Measurements from ENCODE around the gene IMPDH1.
A peak's percentile ranks its signal among the peaks of the same experiment; 100 is the strongest.
"Not testable (repeated sequence)": the region's sequence is repeated elsewhere in the genome, so short reads cannot be mapped to it uniquely, and the experiment has no call there.

The IMPDH1 gene

GRCh38 chr7:128409596-128410450 is at the start of gene IMPDH1:
Gene IMPDH1 (minus strand): TSS chr7:128409982. CDS start chr7:128409901, 81 bp downstream.
- peak; percentile 83 for DNase-seq (ENCODE audit: low spot score)

DNA sequence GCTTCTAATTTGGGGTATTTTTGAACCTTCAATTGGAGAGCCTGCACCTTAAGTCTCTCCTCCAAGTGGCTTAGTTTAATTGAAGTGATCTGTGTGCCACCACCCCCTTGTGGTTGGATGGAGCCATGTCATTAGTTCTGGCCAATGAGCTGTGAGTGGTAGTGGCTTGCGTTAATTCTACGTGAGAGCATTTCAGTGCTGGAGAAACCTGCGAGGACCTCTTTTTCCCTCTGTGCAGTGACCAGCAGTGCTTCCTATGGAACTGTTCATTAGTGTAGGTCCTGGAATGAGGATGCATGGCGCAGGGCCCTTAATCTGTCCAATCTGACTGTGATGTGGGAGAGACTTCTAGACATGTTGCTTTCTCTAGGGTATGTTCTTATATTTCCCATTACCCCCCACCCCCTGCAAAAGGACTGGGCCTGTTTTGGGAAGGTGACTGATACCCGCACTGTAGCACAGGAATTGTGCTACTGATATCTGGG is 49.7 kb upstream of the IMPDH1 start:
- DNase-seq (ENCODE audit: low spot score): peak; percentile 69

DNA sequence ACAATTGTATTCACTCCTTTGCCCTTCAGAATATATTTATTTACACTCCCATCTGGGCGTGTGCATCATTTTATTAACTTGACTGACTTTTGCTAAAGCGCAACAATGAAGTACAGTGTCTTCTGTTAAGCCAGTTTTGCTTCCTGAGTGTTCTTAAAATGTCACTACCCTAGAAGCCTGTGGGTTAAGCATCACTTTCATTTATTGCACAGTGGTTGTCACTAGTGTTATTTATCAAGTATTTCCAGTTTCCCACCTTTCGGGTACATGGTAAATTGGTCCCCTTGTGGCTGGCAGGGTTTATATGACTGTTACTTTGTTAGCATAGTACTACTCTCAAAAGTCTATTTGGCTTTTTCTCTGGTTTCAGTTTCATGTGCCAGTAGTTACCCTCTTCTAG is 49.2 kb upstream of the IMPDH1 start:
- no peak for DNase-seq (ENCODE audit: low spot score)

GRCh38 chr7:128457385-128457784 is 47.6 kb upstream of the IMPDH1 start:
- DNase-seq (ENCODE audit: low spot score): not testable (repeated sequence)

- no peak for DNase-seq (ENCODE audit: low spot score)
Measured at GRCh38 chr7:128456255-128456725, 46.5 kb upstream of the IMPDH1 start.

DNA sequence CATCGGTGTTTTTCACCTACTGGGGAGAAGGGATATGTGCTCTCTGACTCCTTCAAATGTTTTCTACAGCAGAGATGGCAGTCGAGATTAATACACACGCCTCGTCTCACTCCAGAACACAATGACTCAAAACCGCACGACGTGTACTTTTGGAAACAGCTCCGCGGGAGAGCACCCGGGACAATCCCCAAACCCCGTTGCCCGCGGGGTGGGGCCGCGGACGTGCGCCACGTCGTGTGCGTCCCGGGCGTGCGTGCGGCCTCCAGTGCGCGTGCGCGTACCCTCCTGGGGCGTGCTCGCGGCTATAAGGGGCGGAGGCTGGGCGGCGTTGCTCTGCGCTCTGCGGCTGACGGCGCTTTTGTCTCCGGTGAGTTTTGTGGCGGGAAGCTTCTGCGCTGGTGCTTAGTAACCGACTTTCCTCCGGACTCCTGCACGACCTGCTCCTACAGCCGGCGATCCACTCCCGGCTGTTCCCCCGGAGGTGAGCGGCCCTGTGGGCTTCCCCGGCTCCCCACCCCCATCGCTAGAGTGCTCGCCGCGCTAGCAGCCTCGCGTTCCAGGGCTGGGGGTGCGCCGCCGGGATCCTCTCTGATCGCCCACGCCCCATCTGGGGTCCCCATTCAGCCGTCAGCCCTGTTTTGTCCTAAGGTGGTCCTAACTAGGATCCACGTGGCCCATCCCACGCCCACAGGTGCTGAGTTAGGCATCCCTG is 45.9 kb upstream of the IMPDH1 start, which contains the start of gene HILPDA:
Gene HILPDA (plus strand): TSS at position 336 of the 712 bp plus-strand sequence. CDS start 1,391 bp downstream, outside the sequence.
- DNase-seq (ENCODE audit: low spot score): peak; percentile 94

DNA sequence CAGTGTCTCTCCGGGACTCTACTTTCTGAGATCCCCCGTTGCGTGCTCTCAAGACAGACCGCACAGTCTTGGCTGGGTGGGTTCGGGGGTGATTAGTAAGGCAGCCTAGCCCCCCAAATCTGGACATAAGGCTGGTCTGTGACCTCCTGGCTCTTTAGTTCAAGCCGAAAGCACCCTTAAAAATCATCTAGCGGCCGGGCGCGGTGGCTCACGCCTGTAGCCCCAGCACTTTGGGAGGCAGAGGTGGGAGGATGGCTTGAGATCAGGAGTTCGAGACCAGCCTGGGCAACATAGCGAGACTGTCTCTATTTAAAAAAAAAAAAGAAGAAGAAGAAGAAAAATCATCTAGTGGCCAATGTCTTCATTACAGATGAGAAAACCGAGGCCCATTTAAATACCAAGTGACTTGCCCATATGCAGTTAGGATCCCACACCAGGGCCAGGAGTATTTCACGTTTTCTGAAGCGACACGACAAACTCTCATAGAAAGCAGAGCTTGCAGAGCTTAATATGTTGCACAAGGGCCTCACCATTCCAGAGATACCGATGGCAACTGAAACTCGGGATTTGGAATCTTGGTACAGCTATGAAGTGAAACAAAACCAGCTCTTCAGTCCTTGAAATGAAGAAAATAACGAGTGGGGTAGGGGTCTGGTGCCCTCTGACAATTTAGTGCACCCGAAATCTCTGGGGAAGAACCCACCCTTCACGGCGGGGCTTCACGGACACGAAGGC is 45.2 kb upstream of the IMPDH1 start:
- DNase-seq (ENCODE audit: low spot score): no peak

DNA sequence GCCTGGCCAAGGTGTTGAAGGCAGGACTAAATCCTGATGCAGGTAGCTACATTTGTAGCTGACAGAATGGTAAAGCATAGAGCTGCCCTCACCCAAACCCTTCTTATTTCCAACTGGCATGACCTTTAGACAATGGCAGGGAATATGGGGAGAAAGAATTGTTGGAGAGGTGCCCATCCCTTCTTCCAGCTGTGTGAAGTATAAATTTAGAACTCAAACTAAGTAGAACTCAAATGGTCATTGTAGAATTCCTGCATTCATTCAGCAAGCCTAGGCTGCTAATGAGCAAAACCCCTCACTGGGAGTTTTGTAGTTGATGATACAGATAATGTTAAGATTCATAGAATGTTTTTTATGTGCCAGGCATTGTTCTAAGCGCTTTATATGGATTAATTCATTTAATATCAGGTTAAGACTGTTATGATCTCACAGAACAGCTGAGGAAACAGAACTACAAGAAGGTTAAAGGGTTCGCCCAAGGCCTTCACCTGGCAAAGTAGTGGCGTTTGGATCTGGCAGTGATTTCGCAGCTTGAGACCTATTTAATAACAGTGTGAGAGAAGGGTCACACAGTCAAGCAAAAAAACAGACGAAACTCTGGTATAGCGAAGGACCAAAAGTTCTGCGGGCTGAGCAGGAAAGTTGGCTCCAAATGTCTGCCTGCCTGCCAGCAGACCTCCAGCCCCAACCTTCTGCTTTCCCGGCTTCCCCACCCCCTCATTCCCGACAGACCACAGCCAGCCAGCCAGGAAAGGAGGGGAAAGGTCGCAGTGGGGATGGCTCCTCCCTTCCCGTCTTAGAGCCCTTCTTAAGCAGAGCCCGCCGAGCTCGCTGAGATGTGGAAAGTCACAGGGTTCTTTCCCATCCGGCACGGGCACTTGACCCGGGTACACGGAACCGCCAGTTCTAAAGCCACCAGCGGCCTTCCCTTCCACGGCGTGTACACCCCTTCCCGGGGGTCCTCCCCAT is 44.3 kb upstream of the IMPDH1 start:
- DNase-seq (ENCODE audit: low spot score): no peak

GRCh38 chr7:128452552-128452951 is 42.8 kb upstream of the IMPDH1 start:
- DNase-seq (ENCODE audit: low spot score): no peak

GRCh38 chr7:128450913-128451312 is 41.1 kb upstream of the IMPDH1 start:
- DNase-seq (ENCODE audit: low spot score): no peak

DNA sequence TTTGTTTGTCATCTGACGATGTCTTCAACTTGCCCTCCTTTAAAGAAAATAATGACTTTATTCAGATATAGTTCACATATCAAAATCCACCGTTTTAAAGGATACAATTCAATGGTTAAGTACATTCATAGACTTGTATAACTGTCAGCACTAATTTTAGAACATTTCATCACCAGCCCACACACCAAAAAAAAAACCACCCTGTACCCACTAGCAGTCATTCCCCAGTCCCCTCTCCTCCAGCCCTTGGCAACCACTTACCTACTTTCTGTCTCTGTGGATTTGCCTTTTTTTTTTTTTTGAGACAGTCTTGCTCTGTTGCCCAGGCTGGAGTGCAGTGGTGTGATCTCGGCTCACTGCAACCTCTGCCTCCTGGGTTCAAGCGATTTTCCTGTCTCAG is 40.6 kb upstream of the IMPDH1 start:
- no peak for DNase-seq (ENCODE audit: low spot score)

DNA sequence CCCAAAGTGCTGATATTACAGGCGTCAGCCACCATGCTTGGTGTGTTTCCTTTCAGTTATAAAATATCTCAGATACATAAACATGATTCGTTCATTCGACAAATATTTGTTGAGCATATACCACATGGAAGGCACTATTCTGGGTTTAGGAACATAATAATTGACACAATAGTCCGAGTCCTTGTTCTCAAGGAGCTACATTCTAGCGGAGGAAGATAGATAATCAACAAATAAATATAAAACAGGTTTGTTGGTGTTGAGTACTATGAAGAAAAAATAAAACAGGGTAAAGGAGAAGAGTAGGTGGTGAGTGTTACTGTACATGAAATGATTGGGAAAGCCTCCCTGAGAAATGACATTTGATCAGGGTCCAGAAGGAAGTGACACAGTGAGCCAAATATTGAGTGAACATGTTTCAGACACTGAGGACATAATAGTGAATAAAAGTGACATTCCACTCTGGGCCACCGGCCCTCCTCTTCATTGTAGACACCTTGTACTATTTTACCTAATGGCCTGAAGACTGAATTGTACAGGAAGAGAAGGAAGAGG is 39.0 kb upstream of the IMPDH1 start:
- DNase-seq (ENCODE audit: low spot score): no peak

DNA sequence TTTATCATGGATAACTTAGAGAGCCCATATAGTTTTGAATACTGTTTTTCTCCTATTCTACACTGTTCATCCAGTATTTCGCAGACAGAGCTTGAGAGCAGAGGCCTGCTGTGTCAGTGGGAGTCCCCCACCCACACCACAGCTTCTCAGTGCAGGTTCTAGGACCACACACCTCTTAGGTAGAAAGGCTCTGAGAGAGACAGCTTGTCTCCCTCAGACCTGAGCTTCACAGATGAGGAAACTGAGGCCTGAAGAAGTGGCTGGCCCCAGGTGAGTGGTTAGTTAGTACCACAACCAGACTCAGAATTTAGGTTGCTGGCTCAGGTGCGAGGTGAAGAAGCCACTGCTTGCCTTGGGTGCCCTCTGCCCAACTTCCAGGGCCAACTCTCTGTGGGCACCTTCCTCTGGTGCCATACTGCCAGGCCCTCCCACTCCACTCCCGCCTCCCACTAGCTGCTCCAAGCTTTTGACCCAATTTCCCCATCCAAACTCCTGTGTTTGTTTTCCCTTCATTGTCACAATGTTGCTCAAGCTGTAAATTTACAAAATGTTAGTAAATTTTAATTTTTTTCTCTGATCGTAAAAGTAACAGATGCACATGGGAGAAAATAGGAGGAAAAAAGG is 38.3 kb upstream of the IMPDH1 start:
- DNase-seq (ENCODE audit: low spot score): no peak

GRCh38 chr7:128446306-128446705 is 36.5 kb upstream of the IMPDH1 start:
- DNase-seq (ENCODE audit: low spot score): no peak

- no peak for DNase-seq (ENCODE audit: low spot score)
Measured at GRCh38 chr7:128443831-128444600, 34.2 kb upstream of the IMPDH1 start.

- DNase-seq (ENCODE audit: low spot score): no peak
Measured at GRCh38 chr7:128442356-128442755, 32.6 kb upstream of the IMPDH1 start.

DNA sequence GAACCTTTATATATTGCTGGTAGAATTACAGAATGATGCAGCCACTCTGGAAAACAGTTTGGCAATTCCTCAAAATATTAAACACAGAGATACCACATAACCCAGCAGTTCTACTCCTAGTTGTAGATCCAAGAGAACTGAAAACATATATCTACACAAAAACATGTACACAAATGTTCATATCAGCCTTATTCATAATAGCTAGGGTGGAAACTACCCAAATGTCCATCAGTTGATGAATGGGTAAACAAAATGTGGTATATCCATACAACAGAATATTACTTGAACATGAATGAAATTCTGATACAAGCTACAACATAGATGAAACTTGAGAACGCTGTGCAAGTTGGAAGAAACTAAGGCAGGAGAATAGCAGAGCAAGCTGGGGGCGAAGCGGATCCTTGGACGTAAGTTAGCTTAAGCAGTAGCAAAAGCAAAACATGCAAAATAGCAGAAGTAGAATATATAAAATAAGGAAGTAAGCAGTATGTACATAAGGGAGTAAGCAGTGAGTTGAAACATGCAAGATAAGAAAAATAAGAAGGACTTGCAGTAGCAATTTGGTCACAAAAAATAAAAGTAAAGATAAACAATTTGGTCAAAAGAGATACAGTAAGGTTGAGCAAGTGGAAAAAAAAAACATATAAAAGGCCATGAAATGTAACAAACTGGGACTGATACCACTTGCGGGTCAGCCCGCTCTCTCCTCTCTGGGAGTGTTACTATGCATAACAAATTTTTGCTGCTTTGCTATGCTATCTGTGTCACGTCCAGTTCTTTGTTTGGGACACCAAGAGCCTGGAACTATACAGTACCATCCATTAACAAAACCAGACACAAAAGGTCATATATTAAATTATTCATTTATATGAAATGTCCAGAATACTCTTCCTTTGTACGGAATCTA is 27.9 kb upstream of the IMPDH1 start:
- no peak for DNase-seq (ENCODE audit: low spot score)

- DNase-seq (ENCODE audit: low spot score): no peak
Measured at GRCh38 chr7:128435327-128435686, 25.5 kb upstream of the IMPDH1 start.

Data from CD4-positive, alpha-beta T cell treated with Interleukin-6 at 100 ng/mL for 8 hours (primary cell).